ENCODE results near the gene SLC9A1.
"Not testable (repeated sequence)": the region's sequence is repeated elsewhere in the genome, so short reads cannot be mapped to it uniquely, and the experiment has no call there.

The SLC9A1 gene

GRCh38 chr1:27132624-27133023 lies 22.3 kb downstream of the SLC9A1 start:
- no peak for ATAC-seq
- Mint-ChIP-seq H3K27ac (no peak overlapping the region), H3K9me3 (no peaks in the 10 kb centered on the region), H3K4me3 (no peak overlapping the region), H3K27me3 (no peaks in the 10 kb centered on the region), H3K4me1 (peaks cover 22% of the 10 kb centered on the region), H3K36me3 (ENCODE audit: low read depth) (peaks cover 4% of the 10 kb centered on the region)
- no peak for DNase-seq

DNA sequence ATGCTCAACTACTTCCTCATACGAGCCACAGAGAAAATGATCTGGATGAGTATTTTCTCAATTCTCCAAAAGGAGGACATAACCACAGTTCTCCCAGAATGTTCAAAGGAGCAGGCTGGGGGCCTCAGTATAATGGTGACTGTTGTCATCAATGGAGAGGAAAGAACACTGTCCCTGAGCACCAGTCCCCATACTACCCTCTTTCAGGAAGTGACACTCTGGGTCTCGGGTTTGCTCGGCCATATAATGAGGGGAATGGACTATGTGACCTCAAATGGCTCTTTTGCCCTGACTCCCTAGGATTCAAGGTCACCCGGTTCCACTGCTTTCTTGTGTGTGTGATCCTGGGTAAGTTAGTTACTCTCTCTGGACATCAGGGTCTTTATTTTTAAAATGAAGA lies 22.8 kb downstream of the SLC9A1 start:
- Mint-ChIP-seq H3K36me3 (ENCODE audit: low read depth) (peaks cover 4% of the 10 kb centered on the region), H3K27me3 (no peaks in the 10 kb centered on the region), H3K4me3 (no peak overlapping the region), H3K9me3 (no peaks in the 10 kb centered on the region), H3K27ac (no peak overlapping the region), H3K4me1 (peaks cover 17% of the 10 kb centered on the region)
- ATAC-seq (no peak), DNase-seq (no peak)

- ATAC-seq (no peak), DNase-seq (no peak)
- peaks cover 3% of the 10 kb centered on the region for H3K36me3 Mint-ChIP-seq (ENCODE audit: low read depth)
- H3K4me3 Mint-ChIP-seq = no peak overlapping the region
- H3K9me3 Mint-ChIP-seq = no peaks in the 10 kb centered on the region
- no peak overlapping the region for H3K27ac Mint-ChIP-seq
- H3K4me1 Mint-ChIP-seq = peaks cover 4% of the 10 kb centered on the region
- no peaks in the 10 kb centered on the region for H3K27me3 Mint-ChIP-seq
Measured at GRCh38 chr1:27130798-27131197, 24.1 kb downstream of the SLC9A1 start.

GRCh38 chr1:27129225-27129624 lies 25.7 kb downstream of the SLC9A1 start:
- Mint-ChIP-seq H3K4me1 (no peaks in the 10 kb centered on the region), H3K9me3 (no peaks in the 10 kb centered on the region), H3K27ac (no peak overlapping the region), H3K4me3 (no peak overlapping the region), H3K36me3 (ENCODE audit: low read depth) (peaks cover 3% of the 10 kb centered on the region), H3K27me3 (no peaks in the 10 kb centered on the region)
- ATAC-seq (no peak), DNase-seq (no peak)

DNA sequence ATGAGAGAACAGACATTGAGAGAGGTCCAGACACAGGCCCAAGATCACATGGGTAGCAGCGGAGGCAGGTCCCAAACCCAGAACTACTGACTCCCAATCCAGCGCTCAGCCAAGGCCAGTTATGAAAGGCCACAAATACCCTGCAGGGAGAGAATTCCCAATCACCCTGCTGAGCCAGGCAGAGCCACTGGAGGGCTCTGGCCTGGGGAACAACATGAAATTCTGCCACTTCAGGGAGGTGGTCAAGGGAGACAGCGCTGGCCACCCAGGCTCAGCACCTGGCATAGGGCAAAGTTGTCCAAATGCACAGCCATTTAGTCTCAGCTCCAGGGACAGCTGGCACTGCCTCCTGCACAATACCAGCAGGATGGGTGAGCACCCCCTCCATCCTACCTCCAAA lies 27.5 kb downstream of the SLC9A1 start:
- DNase-seq (no peak), ATAC-seq (no peak)
- Mint-ChIP-seq H3K4me1 (peaks cover 2% of the 10 kb centered on the region), H3K27me3 (no peaks in the 10 kb centered on the region), H3K9me3 (no peaks in the 10 kb centered on the region), H3K4me3 (no peak overlapping the region), H3K27ac (no peak overlapping the region), H3K36me3 (ENCODE audit: low read depth) (peaks cover 3% of the 10 kb centered on the region)

DNA sequence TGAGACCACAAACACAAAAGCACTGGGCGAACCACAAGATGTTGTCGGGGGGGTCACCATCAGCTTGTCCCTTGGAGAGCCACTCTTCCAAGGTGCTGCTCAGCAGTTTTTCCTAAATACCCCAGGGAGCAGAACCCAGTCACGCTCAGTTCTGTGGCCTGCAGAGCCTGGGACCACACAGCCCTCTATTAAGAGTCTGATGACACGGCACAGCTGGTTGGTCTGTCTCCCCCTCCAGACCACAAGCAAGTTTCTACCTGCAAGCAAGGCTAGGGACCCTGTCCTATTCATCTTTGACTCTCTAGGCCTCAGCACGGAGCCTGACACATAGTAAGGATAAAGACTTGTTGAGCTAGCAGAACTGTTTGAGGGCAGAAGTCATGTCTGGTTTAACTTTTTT lies 28.5 kb downstream of the SLC9A1 start:
- Mint-ChIP-seq H3K4me3 (no peak overlapping the region), H3K4me1 (peaks cover 2% of the 10 kb centered on the region), H3K27me3 (no peaks in the 10 kb centered on the region), H3K9me3 (no peaks in the 10 kb centered on the region), H3K27ac (no peak overlapping the region), H3K36me3 (ENCODE audit: low read depth) (peaks cover 3% of the 10 kb centered on the region)
- no peak for ATAC-seq
- DNase-seq = no peak

GRCh38 chr1:27125125-27125524 lies 29.8 kb downstream of the SLC9A1 start:
- not testable (repeated sequence) for H3K4me1 Mint-ChIP-seq; H3K9me3 Mint-ChIP-seq; H3K27ac Mint-ChIP-seq; DNase-seq; H3K36me3 Mint-ChIP-seq (ENCODE audit: low read depth); ATAC-seq; H3K27me3 Mint-ChIP-seq; H3K4me3 Mint-ChIP-seq

DNA sequence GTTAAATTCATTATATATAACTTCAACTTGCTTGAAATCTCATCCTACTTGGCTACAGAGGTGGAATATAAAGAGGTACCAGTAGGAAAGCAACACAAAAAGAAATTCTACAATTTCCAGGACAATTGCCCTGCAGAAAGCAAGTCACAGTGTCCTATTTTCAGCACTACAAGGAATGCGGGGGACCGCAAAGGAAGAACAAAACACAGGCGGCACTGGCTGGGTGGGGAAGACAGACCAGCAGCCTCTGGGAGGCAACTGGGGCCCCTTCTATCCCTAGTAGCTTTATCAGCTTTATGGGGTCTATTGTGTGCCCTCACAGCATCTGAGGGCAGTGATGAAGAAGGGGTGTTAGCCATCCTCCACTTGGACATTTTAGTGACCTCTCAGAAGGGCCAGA lies 30.5 kb downstream of the SLC9A1 start:
- no peak for DNase-seq
- no peak overlapping the region for H3K27ac Mint-ChIP-seq
- ATAC-seq = no peak

GRCh38 chr1:27122652-27123051 lies 32.3 kb downstream of the SLC9A1 start:
- no peak overlapping the region for H3K4me3 Mint-ChIP-seq
- H3K27me3 Mint-ChIP-seq = no peaks in the 10 kb centered on the region
- peaks cover 2% of the 10 kb centered on the region for H3K4me1 Mint-ChIP-seq
- H3K27ac Mint-ChIP-seq = no peak overlapping the region
- peaks cover 4% of the 10 kb centered on the region for H3K36me3 Mint-ChIP-seq (ENCODE audit: low read depth)
- DNase-seq (no peak), ATAC-seq (no peak)
- H3K9me3 Mint-ChIP-seq = no peaks in the 10 kb centered on the region

More for the DNA sequence above, 30.5 kb downstream of the SLC9A1 start:
- H3K27me3 Mint-ChIP-seq = no peaks in the 10 kb centered on the region
- no peaks in the 10 kb centered on the region for H3K9me3 Mint-ChIP-seq
- H3K36me3 Mint-ChIP-seq (ENCODE audit: low read depth) = peaks cover 4% of the 10 kb centered on the region
- no peak overlapping the region for H3K4me3 Mint-ChIP-seq
- H3K4me1 Mint-ChIP-seq = peaks cover 2% of the 10 kb centered on the region

DNA sequence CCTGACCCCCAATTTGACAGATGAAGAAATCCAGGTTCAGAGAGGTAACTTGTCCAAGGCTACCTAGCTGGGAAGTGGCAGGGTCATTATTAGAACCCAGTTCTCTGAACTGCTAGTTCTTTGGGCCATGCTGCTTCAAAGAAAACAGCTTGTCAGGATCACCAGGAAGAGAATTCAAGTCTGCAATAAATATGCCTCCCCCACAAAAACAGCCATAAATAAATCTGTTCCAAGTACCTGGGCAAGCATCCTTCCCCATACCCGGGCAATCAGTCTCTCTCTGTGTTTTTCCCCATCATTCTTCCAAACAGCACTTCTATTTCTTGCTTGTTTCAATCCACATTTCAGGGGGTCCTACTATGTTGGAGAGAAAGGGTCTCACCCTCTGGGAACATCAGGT lies 34.1 kb downstream of the SLC9A1 start:
- no peak overlapping the region for H3K4me3 Mint-ChIP-seq
- ATAC-seq (no peak), DNase-seq (no peak)
- peaks cover 2% of the 10 kb centered on the region for H3K36me3 Mint-ChIP-seq (ENCODE audit: low read depth)
- no peaks in the 10 kb centered on the region for H3K27me3 Mint-ChIP-seq
- no peaks in the 10 kb centered on the region for H3K9me3 Mint-ChIP-seq
- H3K27ac Mint-ChIP-seq = no peak overlapping the region
- peaks cover 8% of the 10 kb centered on the region for H3K4me1 Mint-ChIP-seq

DNA sequence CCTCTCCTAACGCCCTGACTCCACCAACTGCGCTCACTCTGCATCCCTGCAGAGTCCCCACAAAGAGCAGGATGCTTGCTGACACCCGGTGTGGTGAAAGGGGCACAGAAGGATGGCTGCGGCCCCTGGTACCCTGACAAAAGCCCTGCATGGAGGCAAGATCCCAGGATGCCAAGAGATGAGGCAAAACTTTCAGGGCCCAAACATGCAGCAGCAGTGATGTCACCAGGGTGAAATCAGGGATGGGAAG lies 36.6 kb downstream of the SLC9A1 start:
- H3K4me1 Mint-ChIP-seq = peaks cover 31% of the 10 kb centered on the region
- DNase-seq (no peak), ATAC-seq (no peak)
- H3K27ac Mint-ChIP-seq = no peak overlapping the region
- H3K4me3 Mint-ChIP-seq = no peak overlapping the region
- H3K36me3 Mint-ChIP-seq (ENCODE audit: low read depth) = peaks cover 9% of the 10 kb centered on the region
- H3K27me3 Mint-ChIP-seq = no peaks in the 10 kb centered on the region
- H3K9me3 Mint-ChIP-seq = no peaks in the 10 kb centered on the region

DNA sequence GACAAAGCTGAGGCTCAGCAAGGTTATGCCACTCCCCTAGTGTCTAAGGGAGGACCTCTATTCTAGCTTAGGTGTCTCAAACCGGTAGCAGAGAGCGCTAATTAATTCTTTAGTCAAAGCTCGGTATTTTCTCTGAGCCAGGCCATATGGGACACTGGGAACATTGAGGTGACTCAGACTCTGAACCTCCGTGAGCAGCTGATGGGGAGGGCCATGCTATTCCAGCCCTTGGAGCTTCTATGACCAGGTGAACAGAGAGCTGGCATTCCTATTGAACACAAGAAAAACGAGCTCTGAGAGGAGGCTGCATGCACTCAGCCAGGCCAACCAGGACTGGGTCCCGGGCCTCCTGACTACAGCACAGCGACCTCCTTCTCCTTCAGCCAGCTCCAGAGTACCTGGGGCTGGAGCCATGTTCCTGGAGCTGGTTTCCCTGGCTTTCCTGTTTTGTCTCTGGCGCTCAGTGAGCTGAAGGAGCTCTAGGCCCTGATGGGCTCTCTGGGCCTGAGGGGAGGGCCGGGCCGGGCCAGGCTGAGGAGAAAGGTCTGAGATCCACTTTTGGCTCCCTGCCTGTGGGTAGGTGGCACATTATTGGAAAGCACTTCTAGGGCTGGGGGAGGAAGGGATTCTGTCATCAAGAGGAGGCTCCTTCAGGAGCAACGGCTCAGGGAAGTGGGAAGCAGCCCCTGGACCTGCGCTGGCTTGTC lies 37.0 kb downstream of the SLC9A1 start:
- no peak for DNase-seq
- H3K36me3 Mint-ChIP-seq (ENCODE audit: low read depth) = peaks cover 11% of the 10 kb centered on the region
- H3K4me1 Mint-ChIP-seq = peaks cover 36% of the 10 kb centered on the region
- no peak overlapping the region for H3K27ac Mint-ChIP-seq
- no peaks in the 10 kb centered on the region for H3K27me3 Mint-ChIP-seq
- no peak overlapping the region for H3K4me3 Mint-ChIP-seq
- H3K9me3 Mint-ChIP-seq = no peaks in the 10 kb centered on the region
- ATAC-seq = no peak

GRCh38 chr1:27116697-27117096 lies 38.2 kb downstream of the SLC9A1 start:
- Mint-ChIP-seq H3K9me3 (no peaks in the 10 kb centered on the region), H3K36me3 (ENCODE audit: low read depth) (peaks cover 14% of the 10 kb centered on the region), H3K27me3 (no peaks in the 10 kb centered on the region), H3K4me3 (no peak overlapping the region), H3K4me1 (peaks cover 46% of the 10 kb centered on the region), H3K27ac (no peak overlapping the region)
- no peak for DNase-seq
- no peak for ATAC-seq

GRCh38 chr1:27116232-27116631 lies 38.7 kb downstream of the SLC9A1 start:
- ATAC-seq = no peak
- no peaks in the 10 kb centered on the region for H3K9me3 Mint-ChIP-seq
- H3K27ac Mint-ChIP-seq = no peak overlapping the region
- H3K27me3 Mint-ChIP-seq = no peaks in the 10 kb centered on the region
- DNase-seq = no peak
- no peak overlapping the region for H3K4me3 Mint-ChIP-seq
- peaks cover 47% of the 10 kb centered on the region for H3K4me1 Mint-ChIP-seq
- H3K36me3 Mint-ChIP-seq (ENCODE audit: low read depth) = peaks cover 14% of the 10 kb centered on the region

GRCh38 chr1:27114546-27114945 lies 40.4 kb downstream of the SLC9A1 start:
- peaks cover 13% of the 10 kb centered on the region for H3K36me3 Mint-ChIP-seq (ENCODE audit: low read depth)
- peak overlapping the region; percentile 83 for H3K27ac Mint-ChIP-seq
- no peaks in the 10 kb centered on the region for H3K27me3 Mint-ChIP-seq
- ATAC-seq (no peak), DNase-seq (no peak)
- H3K4me3 Mint-ChIP-seq = no peak overlapping the region
- H3K9me3 Mint-ChIP-seq = no peaks in the 10 kb centered on the region
- peaks cover 47% of the 10 kb centered on the region for H3K4me1 Mint-ChIP-seq

GRCh38 chr1:27113861-27114260 lies 41.1 kb downstream of the SLC9A1 start:
- Mint-ChIP-seq H3K4me3 (peak overlapping the region; percentile 62), H3K4me1 (peaks cover 47% of the 10 kb centered on the region), H3K36me3 (ENCODE audit: low read depth) (peaks cover 13% of the 10 kb centered on the region), H3K27me3 (no peaks in the 10 kb centered on the region), H3K9me3 (no peaks in the 10 kb centered on the region), H3K27ac (peak overlapping the region; percentile 83)
- ATAC-seq (no peak), DNase-seq (peak; percentile 23)
